K562 (cell line): ENCODE data around the gene BAG5. TPM values are rescaled to one million over a fixed set of nuclear protein-coding genes. Genes with fewer than 3 reads are reported as not detected.
A peak's percentile ranks its signal among the peaks of the same experiment; 100 is the strongest.

ENCODE experiments used
- ATAC-seq: fragments of 200-7000 bp; cut with Tn5 transposase; 3 replicates; pipeline ENCODE4 v1.9.1; 2020; ENCODE audit warnings: moderate library complexity
- BruUV-seq: library from RNA; stranded (reverse); fragments of 400-500 nt; replicated peaks from 2 replicates; lab custom pipeline; 2021; lab: Mats Ljungman, UMichigan
- CTCF ChIA-PET: fragments of 300-600 bp; formaldehyde crosslinking; extraction: SDS; loops from one replicate; lab custom pipeline; 2021; ENCODE audit warnings: low intra/inter-chr PET ratio; lab: Yijun Ruan, JAX
- POLR2A ChIA-PET: fragments of 300-600, 350-650 bp; sonication (Branson Sonifier 250); formaldehyde crosslinking; extraction: SDS; loops from one replicate; lab custom pipeline; 2021; ENCODE audit warnings: antibody characterized with exemption, inconsistent platforms; lab: Yijun Ruan, JAX
- DNase-seq, 4 experiments: peaks; one replicate each; pipeline versions ENCODE4 v3.0.0 to v3.0.0-alpha.2; 2011 to 2018; ENCODE audit warnings: low spot score in 3 of 4, mixed read lengths in 3 of 4; ENCODE audit errors: extremely low read depth in 1 of 4
- FAIRE-seq: peaks from 2 replicates; lab custom pipeline; 2011; peaks lifted over from hg19 to GRCh38; lab: Jason Lieb, UNC
- H2AFZ ChIP-seq: 2 replicates; pipeline ENCODE4 v1.6.0; 2011; ENCODE audit warnings: low read depth, low read length, control low read depth, inconsistent platforms
- H3K27ac ChIP-seq: fragments of 200-600 bp; 3 replicates; pipeline ENCODE4 v1.8.0; 2011; ENCODE audit warnings: low read depth, mild to moderate bottlenecking, control low read depth, inconsistent platforms, low read length, moderate library complexity, mixed read lengths; ENCODE audit errors: extremely low read depth
- H3K27me3 ChIP-seq, 2 experiments: fragments of 300-600 bp in 1 of 2; 2 replicates in 1 of 2; 3 replicates in 1 of 2; pipeline versions ENCODE4 v1.6.0 to v1.8.0; 2011; ENCODE audit warnings: inconsistent platforms in 2 of 2, low read length in 2 of 2, mild to moderate bottlenecking in 1 of 2, mixed read lengths in 1 of 2, moderate library complexity in 1 of 2; ENCODE audit not compliant: control insufficient read depth in 2 of 2, insufficient read depth in 2 of 2
- H3K36me3 ChIP-seq: fragments of 300-600 bp; 3 replicates; pipeline ENCODE4 v1.8.0; 2011; ENCODE audit warnings: mild to moderate bottlenecking, low read length, inconsistent platforms; ENCODE audit not compliant: control insufficient read depth, insufficient read depth
- H3K4me1 ChIP-seq, 2 experiments: fragments of 200-600 bp in 1 of 2; replicated peaks in 1 of 2; 2 replicates in 1 of 2; 3 replicates in 1 of 2; pipeline versions ENCODE4 v1.5.1 to v1.8.0; 2011; ENCODE audit warnings: inconsistent platforms in 2 of 2, low read length in 2 of 2, mild to moderate bottlenecking in 1 of 2, mixed read lengths in 1 of 2, moderate library complexity in 1 of 2; ENCODE audit not compliant: control insufficient read depth in 2 of 2, insufficient read depth in 2 of 2
- H3K4me2 ChIP-seq: 2 replicates; pipeline ENCODE4 v1.6.1; 2011; ENCODE audit warnings: low read length, control low read depth, inconsistent platforms, mixed read lengths; ENCODE audit not compliant: insufficient read depth
- H3K4me3 ChIP-seq: fragments of 200-600 bp; sonication (generic), shearing (Covaris generic); 2 replicates; pipeline ENCODE4 v1.5.1; 2016; ENCODE audit warnings: control low read depth, inconsistent platforms
- H3K79me2 ChIP-seq: fragments of 200-600 bp; 3 replicates; pipeline ENCODE4 v1.8.0; 2011; ENCODE audit warnings: low read length, inconsistent platforms; ENCODE audit not compliant: control insufficient read depth, insufficient read depth
- H3K9ac ChIP-seq, 2 experiments: 2 replicates each; pipeline versions ENCODE4 v1.6.0 to v1.6.1; 2011; ENCODE audit warnings: low read depth in 2 of 2, low read length in 2 of 2, control low read depth in 1 of 2, inconsistent platforms in 1 of 2, mild to moderate bottlenecking in 1 of 2, mixed read lengths in 1 of 2; ENCODE audit not compliant: insufficient read depth in 1 of 2
- H3K9me1 ChIP-seq: one replicate; pipeline ENCODE4 v1.6.0; 2011; ENCODE audit warnings: inconsistent platforms, mild to moderate bottlenecking, low read length, moderate library complexity; ENCODE audit not compliant: control insufficient read depth, insufficient read depth
- H3K9me3 ChIP-seq: replicated peaks from 2 replicates; pipeline ENCODE4 v1.5.1; 2011; ENCODE audit warnings: low read depth, low read length, inconsistent platforms; ENCODE audit not compliant: control insufficient read depth, insufficient read depth
- H4K20me1 ChIP-seq: replicated peaks from 2 replicates; pipeline ENCODE4 v1.6.1; 2011; ENCODE audit warnings: low read length, inconsistent platforms, mixed read lengths; ENCODE audit not compliant: control insufficient read depth, insufficient read depth
- DPF2 ChIP-seq: fragments of 450-650 bp; IDR thresholded peaks from 2 replicates; pipeline ENCODE4 v1.6.1; 2016
- ERF ChIP-seq: fragments of 450-650 bp; formaldehyde crosslinking; IDR thresholded peaks from 2 replicates; pipeline ENCODE4 v1.4.0; 2020; ENCODE audit warnings: mild to moderate bottlenecking, mixed read lengths
- LCOR ChIP-seq: sonication (generic); formaldehyde crosslinking; IDR thresholded peaks from 2 replicates; pipeline ENCODE4 v1.8.0; 2022; ENCODE audit warnings: mild to moderate bottlenecking, missing genetic modification reagents
- PTRF ChIP-seq: fragments of 450-650 bp; IDR thresholded peaks from 2 replicates; pipeline ENCODE4 v1.6.1; 2016; ENCODE audit warnings: mild to moderate bottlenecking, missing genetic modification characterization, missing compliant biosample characterization
- WGBS: fragments of 100-300 bp; shearing (Covaris generic); methylation state at CpG from one replicate; pipeline ENCODE4 v1.1.6; 2016; ENCODE audit warnings: low coverage, mixed read lengths; ENCODE audit not compliant: insufficient coverage; ENCODE audit errors: missing lambda C conversion rate; 5-methylcytosine and 5-hydroxymethylcytosine counted together
- in situ Hi-C: fragments of 300-500 bp; cut with MboI; formaldehyde crosslinking; loops from 4 replicates; pipeline ENCODE4 v1.15.0; 2018; ENCODE audit warnings: inconsistent platforms, mixed read lengths
- intact Hi-C: fragments of 100-400 bp; cut with micrococcal nuclease; formaldehyde crosslinking; loops from 2 replicates; pipeline ENCODE4 v1.14.2; 2022
- polyA plus RNA-seq, 8 experiments: library from polyadenylated mRNA; depleted of rRNA in 4 of 8; stranded (reverse) in 5 of 8; unstranded in 3 of 8; fragments of >200 nt; fragmentation: Nextera tagmentation in 2 of 8; fragmentation: Illumina TruSeq in 1 of 8; extraction: Ambion mirVana in 2 of 8; extraction: Trizol in 1 of 8; gene quantifications; 2 replicates each; pipeline versions ENCODE4 v1.2.1 to v1.2.3, GENCODE V29; 2011 to 2014; ENCODE audit warnings: inconsistent platforms in 1 of 8, missing spikeins in 1 of 8
- total RNA-seq, 7 experiments: library from RNA; depleted of rRNA in 6 of 7; stranded (reverse); fragments of >200 nt in 6 of 7; fragmentation: Illumina TruSeq in 2 of 7; extraction: Trizol in 2 of 7; gene quantifications; 2 replicates each; pipeline versions ENCODE4 v1.2.1 to v1.2.3, GENCODE V29; 2011 to 2021; ENCODE audit warnings: low replicate concordance in 1 of 7

BAG5 gene
- total and polyA plus RNA-seq, 9 of the 15 experiments (the other 6 are each of a cell fraction or from before 2014, with no cell fraction given), result 7.9 to 21.4 (median 13.2) TPM

- Histone ChIP-seq H3K27me3 (no peaks in the 10 kb centered on the region), H3K4me1 (peaks cover 0 to 81% of the 10 kb centered on the region in 2 experiments; a peak in 2 of 5 replicates), H4K20me1 (no peaks in the 10 kb centered on the region), H3K4me3 (no peak overlapping the region), H3K36me3 (peaks cover 40% of the 10 kb centered on the region; the same call in 1 of the 3 replicates), H3K9ac (peak overlapping the region in 1 of 2 experiments; percentile 45; a peak in 1 of 4 replicates), H3K9me1 (no peaks in the 10 kb centered on the region), H3K79me2 (peaks cover 4% of the 10 kb centered on the region; the same call in 2 of the 3 replicates), H3K4me2 (no peak overlapping the region), H3K27ac (no peak overlapping the region), H2AFZ (no peak overlapping the region), H3K9me3 (no peaks in the 10 kb centered on the region)
- WGBS, result 84% methylated on average over 3 of the region's 11 CpGs
- no peak for DNase-seq
- BruUV-seq, result no TSS peak
- intact Hi-C loops (no loop called here), in situ Hi-C loops (loop anchor here (10.0 kb wide), 1 partner anchor 451 kb away; the partner anchor contains the start of gene LBHD2)
- FAIRE-seq, result no peak
- no peak for TF ChIP-seq LCOR
- TF ChIP-seq DPF2, result no peak
- no peak for TF ChIP-seq PTRF (tag)
- TF ChIP-seq ERF (CRISPR knock-in tag), result no peak
- CTCF ChIA-PET, result no interaction called here
- ATAC-seq, result no peak
- POLR2A ChIA-PET, result interaction anchor here (0.8 to 2.0 kb wide), 4 partner anchors 10 to 26 kb away, joined by 3 to 5 read pairs (median 4); partner anchors contain the start of genes BAG5 and CKB
These were observed 26.4 kb downstream of the BAG5 start for GRCh38 chr14:103535891-103536565.
